Measurements from ENCODE around the gene AGPAT1. TPM values are rescaled to one million over a fixed set of nuclear protein-coding genes. Genes with fewer than 3 reads are reported as not detected.
A peak's percentile ranks its signal among the peaks of the same experiment; 100 is the strongest.

Gene AGPAT1
- total and polyA plus RNA-seq, 2 of the 13 experiments (the other 11 are each of a cell fraction or from before 2014, with no cell fraction given): 51.3 to 139 TPM

GRCh38 chr6:32127717-32128592 lies 47.9 kb downstream of the AGPAT1 start, which contains the start of gene ATF6B (continued):
- TF ChIP-seq KLF16 (CRISPR knock-in tag; IDR thresholded peaks at IDR 0.05) (peak in 1 of 2 experiments; percentile 67; a peak in 1 of 4 replicates), CEBPB (IDR thresholded peaks at IDR 0.05; ENCODE audit: borderline replicate concordance, low read depth, low read length) (no peak), ZNF281 (CRISPR knock-in tag; IDR thresholded peaks at IDR 0.05; ENCODE audit: borderline replicate concordance) (0 out of 2 replicates have a peak, but pooled peaks have one; percentile 51), FOSL1 (CRISPR knock-in tag; IDR thresholded peaks at IDR 0.05; ENCODE audit: borderline replicate concordance) (no peak), ZNF367 (CRISPR knock-in tag; IDR thresholded peaks at IDR 0.05; ENCODE audit: borderline replicate concordance) (no peak), CAMTA2 (CRISPR knock-in tag; IDR thresholded peaks at IDR 0.05; ENCODE audit: borderline replicate concordance) (no peak), FOXA3 (CRISPR knock-in tag; IDR thresholded peaks at IDR 0.05) (0 out of 2 replicates have a peak, but pooled peaks have one; percentile 16), HNF1A (IDR thresholded peaks at IDR 0.05; ENCODE audit: low read depth) (0 out of 2 replicates have a peak, but pooled peaks have one; percentile 50), HNF1A (CRISPR knock-in tag; IDR thresholded peaks at IDR 0.05; ENCODE audit: borderline replicate concordance) (peak; percentile 57; the same call in 1 of the 2 replicates), HNRNPH1 (optimal IDR thresholded peaks at IDR 0.05; ENCODE audit: low read depth, low read length) (peak; percentile 93), ZSCAN31 (CRISPR knock-in tag; IDR thresholded peaks at IDR 0.05; ENCODE audit: low read depth) (0 out of 2 replicates have a peak, but pooled peaks have one; percentile 66), MIER2 (CRISPR knock-in tag; IDR thresholded peaks at IDR 0.05) (no peak), CREM (IDR thresholded peaks at IDR 0.05) (peak; percentile 85), CREM (CRISPR knock-in tag; IDR thresholded peaks at IDR 0.05) (no peak), ZNF382 (CRISPR knock-in tag; IDR thresholded peaks at IDR 0.05; ENCODE audit: borderline replicate concordance) (no peak), ZNF282 (IDR thresholded peaks at IDR 0.05; ENCODE audit: partially characterized antibody) (no peak), LBX2 (CRISPR knock-in tag; IDR thresholded peaks at IDR 0.05; ENCODE audit: borderline replicate concordance) (no peak), NCOA2 (CRISPR knock-in tag; IDR thresholded peaks at IDR 0.05) (no peak; the same call in 1 of the 2 replicates), CSRNP1 (CRISPR knock-in tag; IDR thresholded peaks at IDR 0.05) (peak; percentile 54; the same call in 1 of the 2 replicates), MATR3 (CRISPR knock-in tag; IDR thresholded peaks at IDR 0.05) (no peak; the same call in 1 of the 2 replicates)
